LNCaP clone FGC (cell line): Measurements from ENCODE around the gene NPDC1.

Experiments used
- DNase-seq: peaks from one replicate; pipeline ENCODE4 v3.0.0-alpha.2; 2011; ENCODE audit warnings: low read depth
- H3K4me3 ChIP-seq: 2 replicates; pipeline ENCODE4 v1.5.1; 2011; ENCODE audit warnings: mild to moderate bottlenecking, low read depth, low read length, control low read depth
- CTCF ChIP-seq: IDR thresholded peaks from 2 replicates; pipeline ENCODE4 v1.5.1; 2012; ENCODE audit warnings: mild to moderate bottlenecking; ENCODE audit not compliant: control insufficient read depth, insufficient read depth; ENCODE audit errors: extremely low read depth

Gene NPDC1

GRCh38 chr9:137046088-137046787 is at the start of gene NPDC1:
NPDC1 (minus strand) TSS chr9:137046177; CDS start chr9:137045989, 188 bp downstream.
- peak; percentile 90 for TF ChIP-seq CTCF
- H3K4me3 ChIP-seq: peak within 1 kb of the TSS; percentile 90
- peak; percentile 69 for DNase-seq

- no peak for DNase-seq
- TF ChIP-seq CTCF: no peak
Measured at GRCh38 chr9:137089232-137089947, 43.4 kb upstream of the NPDC1 start.

GRCh38 chr9:137088121-137088520 is 42.1 kb upstream of the NPDC1 start:
- peak overlapping the region; percentile 86 for H3K4me3 ChIP-seq
- DNase-seq: peak; percentile 80
- no peak for TF ChIP-seq CTCF

More at GRCh38 chr9:137089232-137089947, 43.4 kb upstream of the NPDC1 start:
- no peak overlapping the region for H3K4me3 ChIP-seq

- peak overlapping the region; percentile 86 for H3K4me3 ChIP-seq
- DNase-seq: no peak
- TF ChIP-seq CTCF: no peak
Measured at GRCh38 chr9:137087409-137087925, 41.5 kb upstream of the NPDC1 start.

GRCh38 chr9:137086531-137087408 is 40.8 kb upstream of the NPDC1 start, which contains the start of gene MAN1B1:
MAN1B1 (plus strand) TSS chr9:137086985; CDS start chr9:137087000, 15 bp downstream.
- H3K4me3 ChIP-seq: peak within 1 kb of the TSS; percentile 86
- peak; percentile 97 for DNase-seq
- TF ChIP-seq CTCF: no peak

GRCh38 chr9:137085920-137086530 is 40.0 kb upstream of the NPDC1 start:
- no peak for TF ChIP-seq CTCF
- H3K4me3 ChIP-seq: peak overlapping the region; percentile 86
- no peak for DNase-seq
